Chondrocyte (in vitro differentiated cells): ENCODE data around the gene C1QTNF7. TPM values are rescaled to one million over a fixed set of nuclear protein-coding genes. Genes with fewer than 3 reads are reported as not detected.

Source experiments
- DNase-seq: peaks from one replicate; pipeline ENCODE4 v3.0.0; 2021; ENCODE audit warnings: mixed read lengths, low spot score
- H3K27ac Mint-ChIP-seq: one replicate; pipeline ENCODE4 v1.8.0; 2021; ENCODE audit warnings: mild to moderate bottlenecking, moderate library complexity, mixed read lengths; ENCODE audit not compliant: unreplicated experiment
- H3K27me3 Mint-ChIP-seq: 2 replicates; pipeline ENCODE4 v1.8.0; 2021; ENCODE audit warnings: low read depth, mixed read lengths
- H3K36me3 Mint-ChIP-seq: 2 replicates; pipeline ENCODE4 v1.8.0; 2021; ENCODE audit warnings: low read depth, mixed read lengths
- H3K4me1 Mint-ChIP-seq: 2 replicates; pipeline ENCODE4 v1.8.0; 2021; ENCODE audit warnings: low read depth, mild to moderate bottlenecking, mixed read lengths
- H3K4me3 Mint-ChIP-seq: one replicate; pipeline ENCODE4 v1.8.0; 2021; ENCODE audit warnings: mild to moderate bottlenecking, moderate library complexity, mixed read lengths; ENCODE audit not compliant: unreplicated experiment
- H3K9me3 Mint-ChIP-seq: 2 replicates; pipeline ENCODE4 v1.8.0; 2021; ENCODE audit warnings: low read depth, mixed read lengths
- total RNA-seq: library from RNA; stranded (reverse); gene quantifications from 3 replicates; pipeline ENCODE4 v1.2.1, GENCODE V29; 2021
- TF ChIP-seq, protein P1 (sequence below): fragments of 200-600 bp; sonication (generic); IDR thresholded peaks from 2 replicates; pipeline ENCODE4 v1.5.0; 2021; ENCODE audit warnings: antibody characterized with exemption, mild to moderate bottlenecking, moderate library complexity

Gene C1QTNF7
- total RNA-seq, 1 donor from 2014 or later: 1.0 TPM

DNA sequence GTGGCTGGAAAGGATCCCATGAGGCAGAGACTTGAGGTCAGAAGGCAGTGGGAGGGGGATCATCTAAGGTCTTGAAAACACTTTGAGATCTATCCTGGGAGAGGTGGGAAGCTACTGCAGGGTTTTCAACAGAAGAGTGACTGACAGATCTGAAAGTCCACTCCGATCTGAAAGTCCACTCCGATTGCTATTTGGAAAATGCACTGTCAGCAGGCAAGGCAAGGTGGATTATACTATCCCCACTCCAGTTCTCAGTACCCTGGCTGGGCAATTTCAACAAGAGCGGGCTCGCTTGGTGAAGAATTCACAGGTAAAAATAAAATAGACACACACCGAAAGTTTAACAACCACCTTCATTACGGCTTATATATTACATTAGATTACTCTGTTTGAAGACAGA lies 42.3 kb upstream of the C1QTNF7 start:
- no peak for DNase-seq
- Mint-ChIP-seq H3K36me3 (no peaks in the 10 kb centered on the region), H3K27ac (no peak overlapping the region), H3K4me3 (no peak overlapping the region), H3K9me3 (no peaks in the 10 kb centered on the region), H3K27me3 (no peaks in the 10 kb centered on the region), H3K4me1 (no peaks in the 10 kb centered on the region)
- TF ChIP-seq, protein P1, sequence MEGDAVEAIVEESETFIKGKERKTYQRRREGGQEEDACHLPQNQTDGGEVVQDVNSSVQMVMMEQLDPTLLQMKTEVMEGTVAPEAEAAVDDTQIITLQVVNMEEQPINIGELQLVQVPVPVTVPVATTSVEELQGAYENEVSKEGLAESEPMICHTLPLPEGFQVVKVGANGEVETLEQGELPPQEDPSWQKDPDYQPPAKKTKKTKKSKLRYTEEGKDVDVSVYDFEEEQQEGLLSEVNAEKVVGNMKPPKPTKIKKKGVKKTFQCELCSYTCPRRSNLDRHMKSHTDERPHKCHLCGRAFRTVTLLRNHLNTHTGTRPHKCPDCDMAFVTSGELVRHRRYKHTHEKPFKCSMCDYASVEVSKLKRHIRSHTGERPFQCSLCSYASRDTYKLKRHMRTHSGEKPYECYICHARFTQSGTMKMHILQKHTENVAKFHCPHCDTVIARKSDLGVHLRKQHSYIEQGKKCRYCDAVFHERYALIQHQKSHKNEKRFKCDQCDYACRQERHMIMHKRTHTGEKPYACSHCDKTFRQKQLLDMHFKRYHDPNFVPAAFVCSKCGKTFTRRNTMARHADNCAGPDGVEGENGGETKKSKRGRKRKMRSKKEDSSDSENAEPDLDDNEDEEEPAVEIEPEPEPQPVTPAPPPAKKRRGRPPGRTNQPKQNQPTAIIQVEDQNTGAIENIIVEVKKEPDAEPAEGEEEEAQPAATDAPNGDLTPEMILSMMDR: no peak

DNA sequence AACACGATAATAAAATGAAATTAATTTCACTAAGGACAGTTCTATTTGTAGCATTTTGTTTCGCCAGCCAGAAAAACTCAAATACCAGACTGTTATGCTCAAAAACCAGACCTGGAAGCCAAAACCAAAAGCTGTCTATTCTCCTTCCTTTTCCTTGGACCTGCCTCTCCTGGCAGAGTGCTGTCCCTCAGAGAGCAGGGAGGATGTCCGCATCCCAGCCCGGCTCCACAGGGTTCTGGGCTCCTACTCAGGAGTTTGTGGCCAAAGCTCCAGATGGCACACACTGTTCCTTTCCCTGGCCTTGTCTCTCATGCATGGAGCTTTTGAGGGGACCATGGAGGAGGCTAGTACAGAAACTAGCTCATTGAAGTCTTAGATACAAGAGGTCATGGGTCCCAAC lies 41.9 kb upstream of the C1QTNF7 start:
- TF ChIP-seq, protein P1: no peak
- no peaks in the 10 kb centered on the region for H3K4me1 Mint-ChIP-seq
- no peaks in the 10 kb centered on the region for H3K27me3 Mint-ChIP-seq
- DNase-seq: no peak
- no peaks in the 10 kb centered on the region for H3K36me3 Mint-ChIP-seq
- H3K9me3 Mint-ChIP-seq: no peaks in the 10 kb centered on the region
- H3K27ac Mint-ChIP-seq: no peak overlapping the region
- H3K4me3 Mint-ChIP-seq: no peak overlapping the region

DNA sequence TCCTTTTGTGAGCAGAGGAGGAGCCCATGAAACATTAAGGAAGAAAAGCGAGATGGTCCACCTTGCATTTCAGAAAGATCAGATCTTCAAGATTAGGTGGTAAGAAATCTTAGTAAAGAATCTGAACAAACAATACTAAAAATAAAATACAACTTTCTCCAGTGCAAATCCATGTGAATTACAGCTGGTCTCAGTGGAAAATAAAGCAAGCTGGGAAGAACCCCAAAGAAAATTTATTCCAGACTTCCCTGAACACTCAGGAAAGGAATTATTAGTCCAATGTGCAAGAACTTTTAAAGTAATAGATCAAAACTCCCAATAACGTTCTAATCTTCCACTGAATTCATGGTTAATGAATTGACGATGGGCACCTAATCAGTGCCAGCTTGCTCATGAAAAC lies 37.3 kb upstream of the C1QTNF7 start:
- Mint-ChIP-seq H3K36me3 (no peaks in the 10 kb centered on the region), H3K27ac (no peak overlapping the region), H3K9me3 (no peaks in the 10 kb centered on the region), H3K27me3 (no peaks in the 10 kb centered on the region), H3K4me1 (peaks cover 17% of the 10 kb centered on the region), H3K4me3 (no peak overlapping the region)
- TF ChIP-seq, protein P1: no peak
- DNase-seq: no peak

DNA sequence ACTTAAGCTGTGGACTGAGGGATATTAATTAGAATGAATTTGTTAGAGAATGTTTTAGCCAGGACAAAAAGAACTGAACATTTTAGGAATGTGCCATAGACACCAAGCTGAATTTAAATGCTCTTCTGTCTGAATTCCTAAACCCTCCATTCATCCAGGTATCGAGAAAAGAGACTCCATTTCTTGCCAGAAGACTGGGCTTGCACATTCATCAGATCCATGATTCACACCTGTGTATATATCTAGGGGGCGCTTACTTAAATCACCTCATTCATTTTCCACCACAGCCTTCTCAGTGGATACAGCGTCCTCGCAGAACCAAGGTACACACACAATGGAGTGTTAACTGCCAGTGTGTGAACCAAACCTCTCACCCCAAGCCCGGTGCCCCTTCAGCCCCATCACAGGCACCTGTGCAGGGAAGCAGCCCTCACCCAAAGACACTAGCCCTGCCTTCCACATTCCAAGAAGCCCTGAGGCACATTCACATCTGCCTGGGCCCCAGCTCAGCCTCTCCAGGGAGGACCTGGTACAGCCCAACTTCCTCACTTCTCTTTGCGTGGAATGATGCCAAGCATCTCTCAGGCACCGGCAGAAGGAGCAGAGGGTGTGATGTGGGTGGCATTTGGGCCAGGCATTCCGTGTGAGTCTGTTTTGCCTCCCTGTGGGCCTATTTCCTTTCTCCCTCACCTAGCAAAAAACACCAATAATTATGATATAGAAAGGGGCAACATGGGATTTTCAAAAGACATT lies 35.6 kb upstream of the C1QTNF7 start:
- Mint-ChIP-seq H3K27me3 (no peaks in the 10 kb centered on the region), H3K36me3 (no peaks in the 10 kb centered on the region), H3K9me3 (no peaks in the 10 kb centered on the region), H3K27ac (no peak overlapping the region), H3K4me3 (no peak overlapping the region), H3K4me1 (peaks cover 26% of the 10 kb centered on the region)
- TF ChIP-seq, protein P1: no peak
- DNase-seq: no peak

DNA sequence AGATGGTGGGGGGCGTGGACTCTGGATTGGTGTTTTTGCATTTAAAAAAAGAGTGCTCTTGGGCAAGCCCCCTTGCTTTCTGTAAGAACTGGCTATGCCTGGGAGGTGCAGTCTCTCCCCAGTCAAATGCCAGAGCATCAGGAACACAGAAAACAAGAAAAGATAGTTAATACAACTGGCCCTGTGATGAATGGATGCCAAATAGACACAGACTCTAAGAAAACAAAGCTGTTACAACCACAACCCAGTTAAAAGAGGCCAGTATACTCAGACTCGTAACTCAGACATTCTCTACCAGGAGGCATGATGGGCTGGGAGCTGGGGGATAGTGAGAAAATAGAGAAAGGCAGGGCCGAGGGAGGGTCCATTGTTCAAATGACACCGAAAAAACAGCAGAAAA lies 32.5 kb upstream of the C1QTNF7 start:
- Mint-ChIP-seq H3K36me3 (no peaks in the 10 kb centered on the region), H3K4me1 (peaks cover 51% of the 10 kb centered on the region), H3K4me3 (no peak overlapping the region), H3K9me3 (no peaks in the 10 kb centered on the region), H3K27me3 (no peaks in the 10 kb centered on the region), H3K27ac (peak overlapping the region; percentile 34)
- TF ChIP-seq, protein P1: no peak
- no peak for DNase-seq
